ENCODE results near the gene PXMP4.
A peak's percentile ranks its signal among the peaks of the same experiment; 100 is the strongest.

Gene PXMP4

GRCh38 chr20:33684533-33685327, 35.4 kb downstream of the PXMP4 start:
- Histone ChIP-seq H4K91ac (ENCODE audit: low read depth, low read length, poor library complexity) (no peak overlapping the region), H2BK12ac (ENCODE audit: low read length) (no peak overlapping the region), H3K9ac (ENCODE audit: low read depth, low read length, poor library complexity) (peak overlapping the region; percentile 85), H3K4ac (ENCODE audit: low read length) (no peak overlapping the region), H3K27me3 (ENCODE audit: control insufficient read depth in 3 of 3, insufficient read depth in 3 of 3, low read depth in 1 of 3, low read length in 3 of 3) (peaks cover 0 to 12% (median 0%) of the 10 kb centered on the region in 3 experiments), H3K4me3 (ENCODE audit: low read length in 2 of 2) (peak overlapping the region; percentile 86 to 94), H3K14ac (ENCODE audit: low read length) (peak overlapping the region; percentile 12), H2AFZ (ENCODE audit: low read length) (peak overlapping the region; percentile 78), H3K9me3 (replicated peaks in 1 of 2; ENCODE audit: control insufficient read depth in 2 of 2, insufficient read depth in 1 of 2, low read depth in 1 of 2, low read length in 2 of 2) (no peaks in the 10 kb centered on the region), H3K79me1 (ENCODE audit: low read depth, low read length) (peaks cover 6% of the 10 kb centered on the region), H3K36me3 (replicated peaks in 1 of 2; ENCODE audit: control insufficient read depth in 2 of 2, insufficient read depth in 2 of 2, low read length in 2 of 2) (peaks cover 11 to 41% of the 10 kb centered on the region in 2 donors), H2BK5ac (ENCODE audit: low read length) (peak overlapping the region; percentile 26), H2AK5ac (ENCODE audit: low read depth, low read length) (peak overlapping the region; percentile 53), H2BK120ac (ENCODE audit: low read depth, low read length) (no peak overlapping the region), H3K18ac (ENCODE audit: low read length) (peak overlapping the region; percentile 87), H2BK15ac (ENCODE audit: low read length) (no peak overlapping the region), H3K27ac (replicated peaks; ENCODE audit: low read length) (peak overlapping the region; percentile 75), H4K8ac (ENCODE audit: low read depth, low read length) (no peak overlapping the region), H3K4me2 (ENCODE audit: insufficient read depth, low read length, poor library complexity, severe bottlenecking) (peak overlapping the region; percentile 74), H3K4me1 (ENCODE audit: control insufficient read depth in 2 of 2, insufficient read depth in 1 of 2, low read depth in 1 of 2, low read length in 2 of 2) (peaks cover 11 to 13% of the 10 kb centered on the region in 2 donors), H3K23ac (ENCODE audit: low read depth, low read length, poor library complexity) (no peak overlapping the region)
- WGBS, 2 donors (ENCODE audit: extremely low coverage in 2 of 2, insufficient read length in 2 of 2, insufficient replicate concordance in 1 of 2), result no CpG with 5 or more reads among the region's 10 CpGs
- DNase-seq (ENCODE audit: low spot score), result no peak

GRCh38 chr20:33681728-33682353, 38.3 kb downstream of the PXMP4 start:
- peaks cover 7% of the 10 kb centered on the region for H3K79me1 ChIP-seq (ENCODE audit: low read depth, low read length)
- H3K9ac ChIP-seq (ENCODE audit: low read depth, low read length, poor library complexity), result peak overlapping the region; percentile 78
- no CpG with 5 or more reads among the region's 9 CpGs for WGBS, 2 donors (ENCODE audit: extremely low coverage in 2 of 2, insufficient read length in 2 of 2, insufficient replicate concordance in 1 of 2)
- no peak overlapping the region for H3K4ac ChIP-seq (ENCODE audit: low read length)
- H2AFZ ChIP-seq (ENCODE audit: low read length), result no peak overlapping the region
- H3K4me2 ChIP-seq (ENCODE audit: insufficient read depth, low read length, poor library complexity, severe bottlenecking), result no peak overlapping the region
- DNase-seq (ENCODE audit: low spot score), result no peak
- H4K8ac ChIP-seq (ENCODE audit: low read depth, low read length), result no peak overlapping the region
- peaks cover 0 to 4% of the 10 kb centered on the region in 2 donors for H3K9me3 ChIP-seq (replicated peaks in 1 of 2; ENCODE audit: control insufficient read depth in 2 of 2, insufficient read depth in 1 of 2, low read depth in 1 of 2, low read length in 2 of 2)
- H3K27me3 ChIP-seq (ENCODE audit: control insufficient read depth in 3 of 3, insufficient read depth in 3 of 3, low read depth in 1 of 3, low read length in 3 of 3), result no peaks in the 10 kb centered on the region
- H3K4me1 ChIP-seq (ENCODE audit: control insufficient read depth in 2 of 2, insufficient read depth in 1 of 2, low read depth in 1 of 2, low read length in 2 of 2), result peaks cover 10 to 12% of the 10 kb centered on the region in 2 donors
- no peak overlapping the region for H3K23ac ChIP-seq (ENCODE audit: low read depth, low read length, poor library complexity)
- H2BK15ac ChIP-seq (ENCODE audit: low read length), result no peak overlapping the region
- H2BK120ac ChIP-seq (ENCODE audit: low read depth, low read length), result no peak overlapping the region
- no peak overlapping the region for H2BK12ac ChIP-seq (ENCODE audit: low read length)
- H3K36me3 ChIP-seq (replicated peaks in 1 of 2; ENCODE audit: control insufficient read depth in 2 of 2, insufficient read depth in 2 of 2, low read length in 2 of 2), result peaks cover 30 to 69% of the 10 kb centered on the region in 2 donors
- H3K27ac ChIP-seq (replicated peaks; ENCODE audit: low read length), result no peak overlapping the region
- no peak overlapping the region for H2AK5ac ChIP-seq (ENCODE audit: low read depth, low read length)
- H3K14ac ChIP-seq (ENCODE audit: low read length), result no peak overlapping the region
- H3K4me3 ChIP-seq (ENCODE audit: low read length in 2 of 2), result no peak overlapping the region
- H4K91ac ChIP-seq (ENCODE audit: low read depth, low read length, poor library complexity), result no peak overlapping the region
- peak overlapping the region; percentile 22 for H2BK5ac ChIP-seq (ENCODE audit: low read length)
- H3K18ac ChIP-seq (ENCODE audit: low read length), result peak overlapping the region; percentile 25

- H2BK15ac ChIP-seq (ENCODE audit: low read length), result no peak overlapping the region
- no peak for DNase-seq (ENCODE audit: low spot score)
- no peak overlapping the region for H4K91ac ChIP-seq (ENCODE audit: low read depth, low read length, poor library complexity)
- H2AFZ ChIP-seq (ENCODE audit: low read length), result no peak overlapping the region
- H2AK5ac ChIP-seq (ENCODE audit: low read depth, low read length), result no peak overlapping the region
- no peak overlapping the region for H3K23ac ChIP-seq (ENCODE audit: low read depth, low read length, poor library complexity)
- H2BK120ac ChIP-seq (ENCODE audit: low read depth, low read length), result no peak overlapping the region
- WGBS, 2 donors (ENCODE audit: extremely low coverage in 2 of 2, insufficient read length in 2 of 2, insufficient replicate concordance in 1 of 2), result no CpG with 5 or more reads among the region's 5 CpGs
- peaks cover 8% of the 10 kb centered on the region for H3K79me1 ChIP-seq (ENCODE audit: low read depth, low read length)
- peaks cover 0 to 5% of the 10 kb centered on the region in 2 donors for H3K9me3 ChIP-seq (replicated peaks in 1 of 2; ENCODE audit: control insufficient read depth in 2 of 2, insufficient read depth in 1 of 2, low read depth in 1 of 2, low read length in 2 of 2)
- H3K4me2 ChIP-seq (ENCODE audit: insufficient read depth, low read length, poor library complexity, severe bottlenecking), result no peak overlapping the region
- no peak overlapping the region for H3K4ac ChIP-seq (ENCODE audit: low read length)
- H3K36me3 ChIP-seq (replicated peaks in 1 of 2; ENCODE audit: control insufficient read depth in 2 of 2, insufficient read depth in 2 of 2, low read length in 2 of 2), result peaks cover 34 to 74% of the 10 kb centered on the region in 2 donors
- peaks cover 9 to 10% of the 10 kb centered on the region in 2 donors for H3K4me1 ChIP-seq (ENCODE audit: control insufficient read depth in 2 of 2, insufficient read depth in 1 of 2, low read depth in 1 of 2, low read length in 2 of 2)
- no peak overlapping the region for H3K27ac ChIP-seq (replicated peaks; ENCODE audit: low read length)
- no peak overlapping the region for H2BK5ac ChIP-seq (ENCODE audit: low read length)
- no peak overlapping the region for H3K18ac ChIP-seq (ENCODE audit: low read length)
- no peak overlapping the region for H3K14ac ChIP-seq (ENCODE audit: low read length)
- H4K8ac ChIP-seq (ENCODE audit: low read depth, low read length), result no peak overlapping the region
- H2BK12ac ChIP-seq (ENCODE audit: low read length), result no peak overlapping the region
- H3K4me3 ChIP-seq (ENCODE audit: low read length in 2 of 2), result no peak overlapping the region
- no peaks in the 10 kb centered on the region for H3K27me3 ChIP-seq (ENCODE audit: control insufficient read depth in 3 of 3, insufficient read depth in 3 of 3, low read depth in 1 of 3, low read length in 3 of 3)
- H3K9ac ChIP-seq (ENCODE audit: low read depth, low read length, poor library complexity), result peak overlapping the region; percentile 78
Measured at GRCh38 chr20:33681288-33681687, 38.8 kb downstream of the PXMP4 start.

- no peak for DNase-seq (ENCODE audit: low spot score)
- H3K23ac ChIP-seq (ENCODE audit: low read depth, low read length, poor library complexity), result no peak overlapping the region
- no peak overlapping the region for H2AK5ac ChIP-seq (ENCODE audit: low read depth, low read length)
- H3K4me2 ChIP-seq (ENCODE audit: insufficient read depth, low read length, poor library complexity, severe bottlenecking), result no peak overlapping the region
- H2BK120ac ChIP-seq (ENCODE audit: low read depth, low read length), result no peak overlapping the region
- no peak overlapping the region for H3K4ac ChIP-seq (ENCODE audit: low read length)
- no CpG with 5 or more reads among the region's 2 CpGs for WGBS, 2 donors (ENCODE audit: extremely low coverage in 2 of 2, insufficient read length in 2 of 2, insufficient replicate concordance in 1 of 2)
- H3K4me1 ChIP-seq (ENCODE audit: control insufficient read depth in 2 of 2, insufficient read depth in 1 of 2, low read depth in 1 of 2, low read length in 2 of 2), result peaks cover 10 to 14% of the 10 kb centered on the region in 2 donors
- H3K79me1 ChIP-seq (ENCODE audit: low read depth, low read length), result peaks cover 8% of the 10 kb centered on the region
- H2BK12ac ChIP-seq (ENCODE audit: low read length), result no peak overlapping the region
- H4K8ac ChIP-seq (ENCODE audit: low read depth, low read length), result no peak overlapping the region
- no peak overlapping the region for H3K9ac ChIP-seq (ENCODE audit: low read depth, low read length, poor library complexity)
- H3K18ac ChIP-seq (ENCODE audit: low read length), result no peak overlapping the region
- no peak overlapping the region for H2AFZ ChIP-seq (ENCODE audit: low read length)
- H3K9me3 ChIP-seq (replicated peaks in 1 of 2; ENCODE audit: control insufficient read depth in 2 of 2, insufficient read depth in 1 of 2, low read depth in 1 of 2, low read length in 2 of 2), result peaks cover 0 to 7% of the 10 kb centered on the region in 2 donors
- peaks cover 37 to 79% of the 10 kb centered on the region in 2 donors for H3K36me3 ChIP-seq (replicated peaks in 1 of 2; ENCODE audit: control insufficient read depth in 2 of 2, insufficient read depth in 2 of 2, low read length in 2 of 2)
- no peak overlapping the region for H4K91ac ChIP-seq (ENCODE audit: low read depth, low read length, poor library complexity)
- H3K4me3 ChIP-seq (ENCODE audit: low read length in 2 of 2), result no peak overlapping the region
- H3K14ac ChIP-seq (ENCODE audit: low read length), result no peak overlapping the region
- no peak overlapping the region for H2BK5ac ChIP-seq (ENCODE audit: low read length)
- H2BK15ac ChIP-seq (ENCODE audit: low read length), result no peak overlapping the region
- H3K27me3 ChIP-seq (ENCODE audit: control insufficient read depth in 3 of 3, insufficient read depth in 3 of 3, low read depth in 1 of 3, low read length in 3 of 3), result no peaks in the 10 kb centered on the region
- no peak overlapping the region for H3K27ac ChIP-seq (replicated peaks; ENCODE audit: low read length)
Measured at GRCh38 chr20:33680686-33681085, 39.4 kb downstream of the PXMP4 start.
